HepG2 (cell line): ENCODE results near the gene COX7A1. TPM values are rescaled to one million over a fixed set of nuclear protein-coding genes. Genes with fewer than 3 reads are reported as not detected.

ENCODE experiments used
- ATF1 ChIP-seq: IDR thresholded peaks from 2 replicates; pipeline ENCODE4 v1.6.1; 2016; ENCODE audit warnings: mild to moderate bottlenecking, control low read depth
- ATRX ChIP-seq: sonication (generic); formaldehyde crosslinking; IDR thresholded peaks from 2 replicates; pipeline ENCODE4 v1.4.0; 2020; ENCODE audit warnings: missing genetic modification reagents, borderline replicate concordance
- FOSL1 ChIP-seq: sonication (generic); formaldehyde crosslinking; IDR thresholded peaks from 2 replicates; pipeline ENCODE4 v1.9.0; 2021; ENCODE audit warnings: missing genetic modification reagents, borderline replicate concordance
- HMG20B ChIP-seq: conservative IDR thresholded peaks from 2 replicates; pipeline ENCODE4 v1.6.1; 2016; ENCODE audit warnings: missing genetic modification reagents, missing compliant biosample characterization
- ISX ChIP-seq: sonication (generic); formaldehyde crosslinking; conservative IDR thresholded peaks from 2 replicates; pipeline ENCODE4 v1.5.0; 2020; ENCODE audit warnings: missing genetic modification reagents
- KLF6 ChIP-seq: IDR thresholded peaks from 2 replicates; pipeline ENCODE4 v1.8.0; 2016; ENCODE audit warnings: missing biosample characterization, missing genetic modification reagents
- KMT2A ChIP-seq: sonication (generic); formaldehyde crosslinking; IDR thresholded peaks from 2 replicates; pipeline ENCODE4 v1.4.0; 2020; ENCODE audit warnings: missing genetic modification reagents
- MIER3 ChIP-seq: IDR thresholded peaks from 2 replicates; pipeline ENCODE4 v1.6.1; 2016; ENCODE audit warnings: missing compliant biosample characterization, borderline replicate concordance
- NCOR1 ChIP-seq: fragments of 200-600 bp; sonication (generic); IDR thresholded peaks from 2 replicates; pipeline ENCODE4 v1.7.0; 2017; ENCODE audit warnings: antibody characterized with exemption, low read length, borderline replicate concordance
- SMARCC2 ChIP-seq: fragments of 450-650 bp; IDR thresholded peaks from 2 replicates; pipeline ENCODE4 v1.6.1; 2017; ENCODE audit warnings: antibody characterized with exemption, mild to moderate bottlenecking
- TARDBP ChIP-seq: sonication (generic); formaldehyde crosslinking; IDR thresholded peaks from 2 replicates; pipeline ENCODE4 v1.8.0; 2022; ENCODE audit warnings: mild to moderate bottlenecking, missing genetic modification reagents
- TCF7L2 ChIP-seq: IDR thresholded peaks from 2 replicates; pipeline ENCODE4 v1.6.1; 2011; ENCODE audit warnings: mild to moderate bottlenecking, low read depth, low read length, moderate library complexity
- ZFP1 ChIP-seq: IDR thresholded peaks from 2 replicates; pipeline ENCODE4 v1.6.1; 2016
- ZNF337 ChIP-seq: sonication (generic); formaldehyde crosslinking; IDR thresholded peaks from 2 replicates; pipeline ENCODE4 v1.5.1; 2020; ENCODE audit warnings: missing genetic modification reagents, low read depth, mild to moderate bottlenecking, borderline replicate concordance
- ZNF354B ChIP-seq: sonication (generic); formaldehyde crosslinking; IDR thresholded peaks from 2 replicates; pipeline ENCODE4 v1.8.0; 2022; ENCODE audit warnings: mild to moderate bottlenecking, missing genetic modification reagents
- ZNF451 ChIP-seq: sonication (generic); formaldehyde crosslinking; IDR thresholded peaks from 2 replicates; pipeline ENCODE4 v1.5.0; 2020; ENCODE audit warnings: mild to moderate bottlenecking, missing genetic modification reagents
- ZNF550 ChIP-seq: sonication (generic); formaldehyde crosslinking; IDR thresholded peaks from 2 replicates; pipeline ENCODE4 v1.4.0; 2020; ENCODE audit warnings: mild to moderate bottlenecking, missing genetic modification reagents, borderline replicate concordance
- polyA plus RNA-seq, 8 experiments: library from polyadenylated mRNA; depleted of rRNA in 3 of 8; stranded (reverse) in 7 of 8; unstranded in 1 of 8; fragments of >200 nt; fragmentation: Illumina TruSeq in 4 of 8; extraction: Trizol in 4 of 8; gene quantifications; 2 replicates each; pipeline versions ENCODE4 v1.2.1 to v1.2.3, GENCODE V29; 2011 to 2016; ENCODE audit warnings: low read depth in 4 of 8, missing spikeins in 1 of 8, mixed read lengths in 1 of 8; ENCODE audit not compliant: insufficient read depth in 1 of 8
- total RNA-seq, 5 experiments: library from RNA; depleted of rRNA; stranded (reverse); fragments of >200 nt; fragmentation: Illumina TruSeq; extraction: Trizol; gene quantifications; 2 replicates each; pipeline ENCODE4 v1.2.3, GENCODE V29; 2016; ENCODE audit warnings: low read depth in 1 of 5
- TF ChIP-seq, protein P1 (sequence below): sonication (generic); formaldehyde crosslinking; IDR thresholded peaks from 2 replicates; pipeline ENCODE4 v1.5.1; 2020; ENCODE audit warnings: mild to moderate bottlenecking, moderate library complexity, missing genetic modification reagents
- TF ChIP-seq, protein P2 (sequence below): sonication (generic); formaldehyde crosslinking; IDR thresholded peaks from 2 replicates; pipeline ENCODE4 v1.5.0; 2020; ENCODE audit warnings: missing genetic modification reagents, mild to moderate bottlenecking, borderline replicate concordance
- TF ChIP-seq, protein P3 (sequence below): sonication (generic); formaldehyde crosslinking; IDR thresholded peaks from 2 replicates; pipeline ENCODE4 v1.4.0; 2020; ENCODE audit warnings: mild to moderate bottlenecking, missing genetic modification reagents
- TF ChIP-seq, protein P4 (sequence below): sonication (generic); formaldehyde crosslinking; conservative IDR thresholded peaks from 2 replicates; pipeline ENCODE4 v1.8.1; 2023; ENCODE audit warnings: missing genetic modification reagents
- TF ChIP-seq, protein P5 (sequence below): sonication (generic); formaldehyde crosslinking; IDR thresholded peaks from 2 replicates; pipeline ENCODE4 v1.5.0; 2020; ENCODE audit warnings: mild to moderate bottlenecking, missing genetic modification reagents

Gene COX7A1
- total and polyA plus RNA-seq, 2 of the 13 experiments (the other 11 are each of a cell fraction or from before 2014, with no cell fraction given): not detected

DNA sequence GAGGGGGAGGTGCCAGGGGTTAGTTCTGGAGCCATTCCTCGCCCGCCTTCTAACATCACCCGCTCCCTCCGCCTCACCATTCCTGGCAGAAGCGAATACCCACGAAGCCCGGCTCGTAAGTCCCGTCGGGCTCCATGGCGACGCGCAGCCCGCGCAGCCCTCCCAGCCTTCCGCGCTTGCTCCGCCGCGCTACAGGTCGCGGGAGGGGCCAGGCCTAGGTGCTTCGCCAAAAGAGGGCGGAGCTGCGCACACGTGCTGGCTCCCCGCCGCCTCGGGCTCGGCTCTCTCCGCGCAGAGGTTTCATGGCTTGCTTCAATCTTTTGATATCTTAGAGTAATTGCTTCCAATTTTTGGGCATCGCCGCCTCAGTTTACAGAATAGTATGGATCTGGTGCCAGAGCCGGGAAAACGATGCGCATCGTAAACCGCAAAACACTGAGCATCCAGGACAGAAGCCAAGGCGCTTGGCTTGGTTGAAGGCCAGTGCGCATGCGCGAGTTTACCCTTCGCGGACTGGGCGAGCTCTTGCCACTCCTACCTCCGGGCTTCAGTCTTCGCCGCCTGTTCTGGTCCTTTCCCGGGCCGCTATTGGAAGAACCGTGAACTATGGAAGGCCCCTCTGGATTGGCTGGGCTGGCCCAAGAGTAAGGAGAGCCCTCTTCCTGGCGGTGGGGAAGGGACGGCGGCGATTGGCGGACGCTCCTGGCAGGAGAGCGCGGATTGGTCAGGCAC lies 37.4 kb downstream of the COX7A1 start, which contains the start of gene POLR2I (continued):
- TF ChIP-seq, protein P1, sequence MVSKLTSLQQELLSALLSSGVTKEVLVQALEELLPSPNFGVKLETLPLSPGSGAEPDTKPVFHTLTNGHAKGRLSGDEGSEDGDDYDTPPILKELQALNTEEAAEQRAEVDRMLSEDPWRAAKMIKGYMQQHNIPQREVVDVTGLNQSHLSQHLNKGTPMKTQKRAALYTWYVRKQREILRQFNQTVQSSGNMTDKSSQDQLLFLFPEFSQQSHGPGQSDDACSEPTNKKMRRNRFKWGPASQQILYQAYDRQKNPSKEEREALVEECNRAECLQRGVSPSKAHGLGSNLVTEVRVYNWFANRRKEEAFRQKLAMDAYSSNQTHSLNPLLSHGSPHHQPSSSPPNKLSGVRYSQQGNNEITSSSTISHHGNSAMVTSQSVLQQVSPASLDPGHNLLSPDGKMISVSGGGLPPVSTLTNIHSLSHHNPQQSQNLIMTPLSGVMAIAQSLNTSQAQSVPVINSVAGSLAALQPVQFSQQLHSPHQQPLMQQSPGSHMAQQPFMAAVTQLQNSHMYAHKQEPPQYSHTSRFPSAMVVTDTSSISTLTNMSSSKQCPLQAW (CRISPR knock-in tag): peak; percentile 52; the same call in 1 of the 2 replicates
- TF ChIP-seq ZNF451 (CRISPR knock-in tag): no peak; the same call in 1 of the 2 replicates
- TF ChIP-seq NCOR1: no peak
- peak; percentile 91; the same call in 1 of the 2 replicates for TF ChIP-seq ZNF337 (CRISPR knock-in tag)
- TF ChIP-seq, protein P2, sequence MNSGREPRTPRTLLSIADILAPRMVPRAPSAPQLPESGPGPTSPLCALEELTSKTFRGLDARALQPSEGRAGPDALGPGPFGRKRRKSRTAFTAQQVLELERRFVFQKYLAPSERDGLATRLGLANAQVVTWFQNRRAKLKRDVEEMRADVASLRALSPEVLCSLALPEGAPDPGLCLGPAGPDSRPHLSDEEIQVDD (CRISPR knock-in tag): peak; percentile 62; the same call in 1 of the 2 replicates
- TF ChIP-seq, protein P3, sequence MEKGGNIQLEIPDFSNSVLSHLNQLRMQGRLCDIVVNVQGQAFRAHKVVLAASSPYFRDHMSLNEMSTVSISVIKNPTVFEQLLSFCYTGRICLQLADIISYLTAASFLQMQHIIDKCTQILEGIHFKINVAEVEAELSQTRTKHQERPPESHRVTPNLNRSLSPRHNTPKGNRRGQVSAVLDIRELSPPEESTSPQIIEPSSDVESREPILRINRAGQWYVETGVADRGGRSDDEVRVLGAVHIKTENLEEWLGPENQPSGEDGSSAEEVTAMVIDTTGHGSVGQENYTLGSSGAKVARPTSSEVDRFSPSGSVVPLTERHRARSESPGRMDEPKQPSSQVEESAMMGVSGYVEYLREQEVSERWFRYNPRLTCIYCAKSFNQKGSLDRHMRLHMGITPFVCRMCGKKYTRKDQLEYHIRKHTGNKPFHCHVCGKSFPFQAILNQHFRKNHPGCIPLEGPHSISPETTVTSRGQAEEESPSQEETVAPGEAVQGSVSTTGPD (CRISPR knock-in tag): peak; percentile 82; the same call in 1 of the 2 replicates
- no peak for TF ChIP-seq SMARCC2
- 0 out of 2 replicates have a peak, but pooled peaks have one; percentile 74 for TF ChIP-seq KLF6 (CRISPR knock-in tag)
- no peak for TF ChIP-seq ZFP1 (CRISPR knock-in tag)
- no peak for TF ChIP-seq ATF1 (CRISPR knock-in tag)
- TF ChIP-seq ATRX (CRISPR knock-in tag): no peak
- TF ChIP-seq ZNF354B (CRISPR knock-in tag): no peak
- TF ChIP-seq ZNF550 (CRISPR knock-in tag): peak; percentile 93; the same call in 1 of the 2 replicates
- no peak for TF ChIP-seq FOSL1
- 0 out of 2 replicates have a peak, but pooled peaks have one; percentile 49 for TF ChIP-seq HMG20B (CRISPR knock-in tag)
- peak; percentile 67; the same call in 1 of the 2 replicates for TF ChIP-seq TARDBP (CRISPR knock-in tag)
- no peak for TF ChIP-seq TCF7L2
- TF ChIP-seq MIER3 (CRISPR knock-in tag): no peak
- TF ChIP-seq KMT2A: peak; percentile 75; the same call in 1 of the 2 replicates
- no peak; the same call in 1 of the 2 replicates for TF ChIP-seq ISX (CRISPR knock-in tag)
- TF ChIP-seq, protein P4, sequence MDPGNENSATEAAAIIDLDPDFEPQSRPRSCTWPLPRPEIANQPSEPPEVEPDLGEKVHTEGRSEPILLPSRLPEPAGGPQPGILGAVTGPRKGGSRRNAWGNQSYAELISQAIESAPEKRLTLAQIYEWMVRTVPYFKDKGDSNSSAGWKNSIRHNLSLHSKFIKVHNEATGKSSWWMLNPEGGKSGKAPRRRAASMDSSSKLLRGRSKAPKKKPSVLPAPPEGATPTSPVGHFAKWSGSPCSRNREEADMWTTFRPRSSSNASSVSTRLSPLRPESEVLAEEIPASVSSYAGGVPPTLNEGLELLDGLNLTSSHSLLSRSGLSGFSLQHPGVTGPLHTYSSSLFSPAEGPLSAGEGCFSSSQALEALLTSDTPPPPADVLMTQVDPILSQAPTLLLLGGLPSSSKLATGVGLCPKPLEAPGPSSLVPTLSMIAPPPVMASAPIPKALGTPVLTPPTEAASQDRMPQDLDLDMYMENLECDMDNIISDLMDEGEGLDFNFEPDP (CRISPR knock-in tag): no peak
- TF ChIP-seq, protein P5, sequence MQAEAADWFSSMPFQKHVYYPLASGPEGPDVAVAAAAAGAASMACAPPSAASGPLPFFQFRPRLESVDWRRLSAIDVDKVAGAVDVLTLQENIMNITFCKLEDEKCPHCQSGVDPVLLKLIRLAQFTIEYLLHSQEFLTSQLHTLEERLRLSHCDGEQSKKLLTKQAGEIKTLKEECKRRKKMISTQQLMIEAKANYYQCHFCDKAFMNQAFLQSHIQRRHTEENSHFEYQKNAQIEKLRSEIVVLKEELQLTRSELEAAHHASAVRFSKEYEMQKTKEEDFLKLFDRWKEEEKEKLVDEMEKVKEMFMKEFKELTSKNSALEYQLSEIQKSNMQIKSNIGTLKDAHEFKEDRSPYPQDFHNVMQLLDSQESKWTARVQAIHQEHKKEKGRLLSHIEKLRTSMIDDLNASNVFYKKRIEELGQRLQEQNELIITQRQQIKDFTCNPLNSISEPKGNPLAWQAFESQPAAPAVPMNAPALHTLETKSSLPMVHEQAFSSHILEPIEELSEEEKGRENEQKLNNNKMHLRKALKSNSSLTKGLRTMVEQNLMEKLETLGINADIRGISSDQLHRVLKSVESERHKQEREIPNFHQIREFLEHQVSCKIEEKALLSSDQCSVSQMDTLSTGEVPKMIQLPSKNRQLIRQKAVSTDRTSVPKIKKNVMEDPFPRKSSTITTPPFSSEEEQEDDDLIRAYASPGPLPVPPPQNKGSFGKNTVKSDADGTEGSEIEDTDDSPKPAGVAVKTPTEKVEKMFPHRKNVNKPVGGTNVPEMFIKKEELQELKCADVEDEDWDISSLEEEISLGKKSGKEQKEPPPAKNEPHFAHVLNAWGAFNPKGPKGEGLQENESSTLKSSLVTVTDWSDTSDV: no peak
